Thyroid gland (tissue), 4 donors: ENCODE data around the gene LIFR.

Source experiments
- POLR2A ChIP-seq, 2 donors: fragments of 450-650 bp; IDR thresholded peaks; one replicate each; pipeline ENCODE4 v1.6.1; 2017; ENCODE audit warnings: antibody characterized with exemption in 2 of 2, mild to moderate bottlenecking in 2 of 2, moderate library complexity in 1 of 2
- TF ChIP-seq, protein P1 (sequence below), 6 experiments: fragments of 200-600 bp in 3 of 6; fragments of 450-650 bp in 3 of 6; sonication (generic) in 3 of 6; IDR thresholded peaks; one replicate each; pipeline ENCODE4 v1.5.1; 2016 to 2019; ENCODE audit warnings: antibody characterized with exemption in 6 of 6, mild to moderate bottlenecking in 2 of 6, inconsistent platforms in 1 of 6, moderate library complexity in 1 of 6

DNA sequence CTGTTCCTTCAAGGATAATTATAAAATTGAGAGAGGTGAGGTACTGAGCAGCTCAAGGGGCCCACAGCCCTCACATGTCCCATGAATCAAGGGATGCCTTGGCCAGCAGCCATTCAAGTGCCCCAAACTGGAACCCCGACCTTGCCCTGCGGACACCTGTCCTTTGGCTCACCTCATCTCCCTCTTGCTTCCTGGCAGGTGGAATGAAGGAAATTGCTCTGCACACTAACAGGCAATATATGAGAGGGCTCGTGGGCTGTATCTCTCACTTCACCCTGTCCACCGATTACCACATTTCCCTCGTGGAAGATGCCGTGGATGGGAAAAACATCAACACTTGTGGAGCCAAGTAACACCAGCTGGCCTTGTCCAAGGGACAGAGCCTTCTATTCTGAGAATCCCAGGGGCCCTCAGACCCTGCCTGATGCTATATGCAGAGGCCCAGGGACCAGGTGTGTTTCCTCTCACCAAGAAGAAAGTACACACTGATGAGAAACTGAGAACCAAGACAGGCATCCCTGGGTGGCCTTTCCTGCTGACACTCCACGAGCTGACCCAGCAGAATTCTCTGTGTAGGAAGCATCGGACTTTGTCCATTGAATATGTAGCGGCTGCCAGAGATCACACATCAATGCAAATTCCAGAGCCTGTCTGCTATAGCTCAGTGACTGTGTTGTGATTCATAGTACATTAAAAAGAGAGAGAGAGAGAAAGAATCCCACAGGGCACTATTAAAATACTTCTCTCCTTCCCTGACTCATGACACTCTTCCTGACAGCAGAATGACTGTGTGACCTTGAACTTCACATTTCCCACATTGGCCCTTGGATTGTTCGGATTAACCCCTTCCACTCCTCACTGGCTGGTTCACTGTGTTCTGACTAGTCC is 92.6 kb downstream of the LIFR start:
- TF ChIP-seq, protein P1, sequence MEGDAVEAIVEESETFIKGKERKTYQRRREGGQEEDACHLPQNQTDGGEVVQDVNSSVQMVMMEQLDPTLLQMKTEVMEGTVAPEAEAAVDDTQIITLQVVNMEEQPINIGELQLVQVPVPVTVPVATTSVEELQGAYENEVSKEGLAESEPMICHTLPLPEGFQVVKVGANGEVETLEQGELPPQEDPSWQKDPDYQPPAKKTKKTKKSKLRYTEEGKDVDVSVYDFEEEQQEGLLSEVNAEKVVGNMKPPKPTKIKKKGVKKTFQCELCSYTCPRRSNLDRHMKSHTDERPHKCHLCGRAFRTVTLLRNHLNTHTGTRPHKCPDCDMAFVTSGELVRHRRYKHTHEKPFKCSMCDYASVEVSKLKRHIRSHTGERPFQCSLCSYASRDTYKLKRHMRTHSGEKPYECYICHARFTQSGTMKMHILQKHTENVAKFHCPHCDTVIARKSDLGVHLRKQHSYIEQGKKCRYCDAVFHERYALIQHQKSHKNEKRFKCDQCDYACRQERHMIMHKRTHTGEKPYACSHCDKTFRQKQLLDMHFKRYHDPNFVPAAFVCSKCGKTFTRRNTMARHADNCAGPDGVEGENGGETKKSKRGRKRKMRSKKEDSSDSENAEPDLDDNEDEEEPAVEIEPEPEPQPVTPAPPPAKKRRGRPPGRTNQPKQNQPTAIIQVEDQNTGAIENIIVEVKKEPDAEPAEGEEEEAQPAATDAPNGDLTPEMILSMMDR (IDR thresholded peaks at IDR 0.05) = no peak
- TF ChIP-seq POLR2A (IDR thresholded peaks at IDR 0.05) = no peak
